Fibroblast of skin of right quadriceps (primary cell): ENCODE results near the gene KLF7.

Experiments
- DNase-seq: peaks from one replicate; pipeline ENCODE4 v3.0.0-alpha.2; 2013

KLF7 gene

DNA sequence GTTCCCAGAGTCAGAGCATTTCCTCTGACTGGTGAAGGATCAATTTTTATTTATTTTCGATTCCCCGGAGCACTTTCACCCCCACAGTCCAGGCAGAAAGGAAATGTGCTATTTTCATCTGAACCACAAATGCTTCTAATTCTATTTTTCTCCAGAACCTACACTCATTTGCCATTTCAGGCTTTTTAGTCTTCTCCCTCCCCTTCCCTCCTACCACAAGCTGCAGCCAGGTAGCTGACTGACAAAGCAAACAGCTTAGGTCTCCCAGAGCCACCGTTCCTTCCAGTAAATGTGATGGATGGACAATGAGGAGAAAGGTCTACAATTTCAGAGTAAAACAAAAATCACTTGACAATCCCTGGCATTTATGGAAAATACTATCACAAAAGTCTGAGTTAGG lies 76.9 kb downstream of the KLF7 start:
- no peak for DNase-seq

GRCh38 chr2:207088276-207088675 lies 77.5 kb downstream of the KLF7 start:
- no peak for DNase-seq

GRCh38 chr2:207087046-207087902 lies 78.5 kb downstream of the KLF7 start:
- no peak for DNase-seq

DNA sequence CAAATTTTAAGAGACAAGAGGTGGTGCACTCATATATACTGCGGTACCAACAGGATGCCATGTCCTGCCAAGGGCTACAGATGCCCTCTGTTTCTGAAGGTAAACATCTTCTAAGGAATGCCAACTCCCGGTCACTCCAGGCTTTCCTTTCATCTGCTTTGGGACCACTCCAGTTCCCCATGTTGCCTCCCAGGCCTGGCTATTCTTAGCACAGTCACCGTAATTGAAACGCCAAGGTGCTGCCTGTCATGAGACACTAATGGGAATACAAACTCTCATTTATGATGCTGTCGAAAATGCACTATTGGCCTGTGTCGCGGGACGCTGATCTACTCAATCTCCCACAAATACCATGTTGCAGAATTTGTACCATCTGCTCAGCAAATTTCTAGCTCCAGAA lies 79.6 kb downstream of the KLF7 start:
- DNase-seq, result no peak

- no peak for DNase-seq
Measured at GRCh38 chr2:207085110-207085509, 80.6 kb downstream of the KLF7 start.

GRCh38 chr2:207083361-207084110 lies 82.2 kb downstream of the KLF7 start:
- peak; percentile 26 for DNase-seq

DNA sequence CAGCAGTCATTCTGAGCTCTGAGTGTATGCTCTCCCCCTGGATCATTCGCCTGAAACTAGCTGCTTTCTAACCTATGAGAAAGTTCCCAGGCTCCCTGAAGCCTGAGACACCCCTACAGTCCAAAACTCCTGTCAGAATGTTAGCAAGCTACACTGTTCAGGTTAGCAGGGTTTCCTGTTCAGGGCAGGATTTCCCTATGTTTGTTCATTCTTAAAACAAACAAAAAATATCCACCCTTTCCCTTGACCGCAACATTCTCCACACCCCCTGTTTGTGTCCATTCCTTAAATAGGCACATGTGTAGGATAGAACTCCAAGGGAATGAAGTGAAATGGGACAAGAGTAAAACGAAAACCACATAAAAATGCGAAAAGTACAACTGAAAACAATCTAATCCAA lies 83.1 kb downstream of the KLF7 start:
- DNase-seq, result no peak

- no peak for DNase-seq
Measured at GRCh38 chr2:207078186-207078798, 87.5 kb downstream of the KLF7 start.

- DNase-seq, result no peak
Measured at GRCh38 chr2:207077266-207077665, 88.5 kb downstream of the KLF7 start.

DNA sequence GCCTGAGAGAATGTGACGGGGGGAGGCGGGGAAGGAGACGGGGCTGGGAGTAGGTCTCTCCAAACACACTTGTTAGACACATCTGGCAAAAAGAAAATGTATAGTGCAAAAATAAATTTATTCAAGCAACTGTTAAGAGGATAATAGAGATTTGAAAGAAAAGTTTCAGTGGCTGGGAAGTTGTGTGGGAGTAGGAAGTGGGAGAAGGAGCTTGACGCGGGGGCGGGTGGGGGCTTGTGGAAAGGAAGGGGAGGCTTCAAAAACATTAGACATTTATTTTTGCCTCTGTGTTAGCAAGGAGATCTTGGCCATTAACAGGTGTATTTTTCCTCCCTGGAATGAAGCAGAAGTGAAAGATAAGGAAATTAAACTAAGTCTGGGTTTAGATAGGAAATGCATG lies 90.3 kb downstream of the KLF7 start:
- DNase-seq, result no peak

GRCh38 chr2:207073801-207074678 lies 91.7 kb downstream of the KLF7 start:
- peak; percentile 23 for DNase-seq

GRCh38 chr2:207073412-207073800 lies 92.3 kb downstream of the KLF7 start:
- DNase-seq, result no peak

- no peak for DNase-seq
Measured at GRCh38 chr2:207072571-207072970, 93.2 kb downstream of the KLF7 start.

DNA sequence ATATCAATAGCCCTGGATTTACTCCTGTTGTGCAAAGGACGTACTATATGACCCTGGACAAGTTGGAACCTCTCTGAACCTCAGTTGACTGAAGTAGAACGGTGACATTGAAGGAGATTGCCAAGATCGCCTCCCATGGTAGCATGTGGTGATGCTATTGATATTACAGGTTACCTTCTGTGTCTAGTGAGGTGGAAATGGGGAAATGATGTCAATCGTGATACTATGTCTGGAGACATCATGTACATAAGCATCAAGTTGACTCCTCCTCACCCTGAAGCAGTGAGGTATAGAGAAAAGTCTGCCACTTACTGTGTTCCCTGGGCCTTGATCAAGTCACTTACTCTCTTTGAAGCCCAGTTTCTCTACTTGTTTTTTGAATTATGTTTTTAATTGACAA lies 93.9 kb downstream of the KLF7 start:
- DNase-seq, result no peak

GRCh38 chr2:207067473-207067872 lies 98.3 kb downstream of the KLF7 start:
- DNase-seq, result peak; percentile 11

- DNase-seq, result peak; percentile 17
Measured at GRCh38 chr2:207066791-207067460, 98.8 kb downstream of the KLF7 start.

GRCh38 chr2:207066166-207066565 lies 99.6 kb downstream of the KLF7 start:
- DNase-seq, result no peak

- no peak for DNase-seq
Measured at GRCh38 chr2:207064128-207064690, 101.5 kb downstream of the KLF7 start.

- DNase-seq, result no peak
Measured at GRCh38 chr2:207061181-207061580, 104.6 kb downstream of the KLF7 start.

GRCh38 chr2:207055257-207055656 lies 110.5 kb downstream of the KLF7 start:
- DNase-seq, result no peak

DNA sequence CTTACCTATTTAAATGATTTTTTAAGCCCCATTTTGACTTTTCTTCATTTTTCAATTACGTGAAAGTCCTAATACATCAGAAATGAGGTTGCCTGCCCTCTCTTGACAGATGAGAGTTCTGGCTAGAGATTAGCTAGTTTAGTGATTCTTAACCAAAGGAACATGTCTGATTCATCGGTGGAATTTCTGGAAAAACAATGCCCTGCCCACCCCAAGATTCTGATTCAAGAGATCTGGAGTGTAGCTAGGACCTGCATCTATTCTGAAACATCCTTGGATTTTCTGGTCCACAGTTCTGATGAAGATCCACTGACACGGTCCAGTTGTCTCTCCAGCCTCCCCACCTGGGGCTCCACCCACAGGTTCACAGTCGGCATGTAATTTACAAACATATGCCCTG lies 111.2 kb downstream of the KLF7 start:
- peak; percentile 40 for DNase-seq
